ENCODE results near the gene TRAPPC2. TPM values are rescaled to one million over a fixed set of nuclear protein-coding genes. Genes with fewer than 3 reads are reported as not detected.

Gene TRAPPC2
- total RNA-seq, 4 donors from 2014 or later = 12.6 to 16.1 (median 14.9) TPM

DNA sequence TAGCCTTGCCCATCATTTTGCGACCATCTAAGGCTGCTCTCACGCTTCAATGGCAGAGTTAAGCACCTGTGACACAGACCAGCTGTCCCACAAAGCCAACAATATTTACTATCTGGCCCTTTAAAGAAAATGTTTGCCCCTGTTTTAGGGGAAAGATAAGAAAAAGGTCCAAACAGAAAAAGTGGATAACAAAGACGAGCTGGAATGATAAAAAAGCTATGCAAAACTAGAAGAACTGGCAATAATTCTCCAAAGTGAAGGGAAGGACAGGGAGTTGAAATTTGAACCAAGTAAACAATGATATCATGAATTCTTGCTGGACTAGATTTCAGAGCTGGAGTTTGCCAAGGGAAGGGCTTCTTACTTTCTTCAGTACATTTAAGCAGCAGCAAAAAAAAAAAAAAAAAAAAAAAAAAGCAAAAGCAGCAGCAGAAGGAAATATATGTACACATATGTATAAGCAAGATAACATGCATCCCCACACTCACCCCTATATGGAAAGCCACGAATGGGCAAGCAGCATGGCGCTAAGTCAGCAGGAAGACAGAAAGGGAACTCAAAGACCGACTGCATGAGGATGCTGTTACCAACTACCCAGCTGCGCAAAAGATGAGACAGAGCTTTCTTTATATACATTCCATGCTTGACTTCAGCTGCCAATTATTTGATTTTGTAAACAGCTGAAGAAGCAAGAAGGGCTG lies 12.5 kb downstream of the TRAPPC2 start:
- intact Hi-C loops (cut with DNase I; ENCODE audit: low total_unique reads) = no loop called here
- no peak overlapping the region for H3K4me3 ChIP-seq (ENCODE audit: low read depth, poor library complexity, severe bottlenecking)
- 34 to 67% methylated on average over 7 of the region's 7 CpGs for WGBS, 2 donors
- DNase-seq (ENCODE audit: low spot score in 2 of 2) = no peak
- TF ChIP-seq POLR2A (IDR thresholded peaks at IDR 0.05) = no peak
- TF ChIP-seq, protein P1, sequence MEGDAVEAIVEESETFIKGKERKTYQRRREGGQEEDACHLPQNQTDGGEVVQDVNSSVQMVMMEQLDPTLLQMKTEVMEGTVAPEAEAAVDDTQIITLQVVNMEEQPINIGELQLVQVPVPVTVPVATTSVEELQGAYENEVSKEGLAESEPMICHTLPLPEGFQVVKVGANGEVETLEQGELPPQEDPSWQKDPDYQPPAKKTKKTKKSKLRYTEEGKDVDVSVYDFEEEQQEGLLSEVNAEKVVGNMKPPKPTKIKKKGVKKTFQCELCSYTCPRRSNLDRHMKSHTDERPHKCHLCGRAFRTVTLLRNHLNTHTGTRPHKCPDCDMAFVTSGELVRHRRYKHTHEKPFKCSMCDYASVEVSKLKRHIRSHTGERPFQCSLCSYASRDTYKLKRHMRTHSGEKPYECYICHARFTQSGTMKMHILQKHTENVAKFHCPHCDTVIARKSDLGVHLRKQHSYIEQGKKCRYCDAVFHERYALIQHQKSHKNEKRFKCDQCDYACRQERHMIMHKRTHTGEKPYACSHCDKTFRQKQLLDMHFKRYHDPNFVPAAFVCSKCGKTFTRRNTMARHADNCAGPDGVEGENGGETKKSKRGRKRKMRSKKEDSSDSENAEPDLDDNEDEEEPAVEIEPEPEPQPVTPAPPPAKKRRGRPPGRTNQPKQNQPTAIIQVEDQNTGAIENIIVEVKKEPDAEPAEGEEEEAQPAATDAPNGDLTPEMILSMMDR (IDR thresholded peaks at IDR 0.05) = no peak

DNA sequence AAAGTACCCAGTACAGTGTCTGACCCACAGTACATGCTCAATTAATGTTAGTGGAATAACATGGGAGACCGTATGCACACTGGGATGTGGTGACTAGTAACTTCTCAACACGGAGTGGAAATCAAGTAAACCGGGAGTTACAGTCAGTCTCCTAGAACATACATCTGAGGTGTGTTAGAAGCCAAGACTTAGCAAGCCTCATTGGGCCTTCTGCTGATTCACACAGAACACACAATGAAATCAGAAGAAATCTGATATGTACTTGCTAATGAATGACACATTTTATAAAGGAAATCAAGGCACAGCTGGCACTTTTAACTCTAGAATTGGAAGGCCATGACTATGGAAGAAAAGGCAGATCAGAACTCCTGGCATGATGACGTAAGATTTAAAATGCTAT lies 13.0 kb downstream of the TRAPPC2 start:
- intact Hi-C loops (cut with DNase I; ENCODE audit: low total_unique reads) = no loop called here
- no peak overlapping the region for H3K4me3 ChIP-seq (ENCODE audit: low read depth, poor library complexity, severe bottlenecking)
- TF ChIP-seq, protein P1 (IDR thresholded peaks at IDR 0.05) = no peak
- no peak for TF ChIP-seq POLR2A (IDR thresholded peaks at IDR 0.05)
- WGBS, 2 donors = 65 to 77% methylated on average over 4 of the region's 4 CpGs
- DNase-seq (ENCODE audit: low spot score in 2 of 2) = no peak

DNA sequence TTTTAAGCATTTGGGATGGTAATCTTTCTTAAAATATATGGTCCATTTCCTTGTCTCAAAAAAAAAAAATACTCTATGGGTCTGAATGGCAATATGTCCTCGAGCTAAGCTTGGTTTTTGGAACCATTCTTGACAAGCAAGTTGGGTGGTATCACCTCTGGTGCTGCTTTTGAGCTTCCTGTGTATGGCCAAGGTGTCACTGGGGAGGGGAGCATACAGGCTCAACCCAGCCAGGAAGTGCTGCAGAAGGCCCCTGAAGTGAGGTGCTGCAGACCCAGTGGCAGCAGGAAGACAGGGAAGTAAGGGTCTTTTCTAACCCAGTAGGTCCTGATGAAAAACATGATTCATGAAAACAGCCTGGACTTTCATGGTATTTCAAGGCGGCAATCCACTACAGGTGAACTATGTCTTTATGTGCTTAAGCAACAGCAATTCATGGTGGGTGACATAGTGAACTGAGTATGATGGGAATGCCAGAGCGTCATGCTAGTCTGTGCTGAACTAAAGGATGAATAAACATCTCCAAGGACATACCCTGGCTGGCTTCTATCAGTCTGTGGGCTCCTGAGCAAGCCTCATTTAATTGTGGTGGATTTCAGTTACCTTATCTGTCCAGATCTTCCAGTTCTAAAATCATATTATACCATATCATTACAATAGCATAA lies 15.1 kb downstream of the TRAPPC2 start:
- intact Hi-C loops (cut with DNase I; ENCODE audit: low total_unique reads) = no loop called here
- no peak overlapping the region for H3K4me3 ChIP-seq (ENCODE audit: low read depth, poor library complexity, severe bottlenecking)
- no peak for DNase-seq (ENCODE audit: low spot score in 2 of 2)
- TF ChIP-seq POLR2A (IDR thresholded peaks at IDR 0.05) = no peak
- TF ChIP-seq, protein P1 (IDR thresholded peaks at IDR 0.05) = no peak
- 89 to 94% methylated on average over 3 of the region's 3 CpGs for WGBS, 2 donors

DNA sequence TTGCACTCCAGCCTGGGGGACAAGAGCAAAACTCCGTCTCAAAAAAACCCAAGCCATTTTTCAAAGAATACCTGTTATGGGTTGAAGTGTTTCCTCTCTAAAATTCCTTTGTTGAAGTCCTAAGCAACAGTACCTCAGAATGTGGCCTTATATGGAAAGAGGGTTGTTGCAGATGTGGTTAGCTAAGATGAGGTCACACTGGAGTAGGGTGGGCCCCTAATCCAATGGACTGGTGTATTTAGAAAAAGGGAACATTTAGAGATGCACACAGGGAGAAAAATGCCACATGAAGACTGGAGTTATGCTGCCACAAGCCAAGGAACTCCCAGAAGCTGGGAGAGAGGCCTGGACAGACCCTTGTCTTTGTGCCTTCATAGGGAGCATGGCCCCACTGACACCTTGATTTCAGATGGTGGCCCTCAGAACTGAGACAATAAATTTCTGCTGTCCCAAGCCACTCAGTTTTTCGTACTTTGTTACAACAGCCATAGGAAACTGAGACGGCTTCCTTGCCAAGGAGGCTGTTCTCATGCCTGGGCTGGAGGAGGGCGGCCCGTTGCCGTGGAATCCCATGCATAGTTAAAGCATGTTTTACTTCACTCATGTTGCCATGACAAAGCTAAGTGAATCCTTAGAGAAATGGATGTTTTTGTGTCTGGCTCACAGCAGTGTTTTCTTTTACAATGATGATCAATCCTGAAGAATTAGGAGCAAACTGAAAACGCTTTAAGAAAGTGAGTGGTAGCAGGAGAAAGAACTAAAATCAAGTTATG lies 16.5 kb downstream of the TRAPPC2 start:
- WGBS, 2 donors = 42 to 78% methylated on average over 7 of the region's 7 CpGs
- DNase-seq (ENCODE audit: low spot score in 2 of 2) = no peak
- no peak overlapping the region for H3K4me3 ChIP-seq (ENCODE audit: low read depth, poor library complexity, severe bottlenecking)
- TF ChIP-seq POLR2A (IDR thresholded peaks at IDR 0.05) = no peak
- TF ChIP-seq, protein P1 (IDR thresholded peaks at IDR 0.05) = no peak
- intact Hi-C loops (cut with DNase I; ENCODE audit: low total_unique reads) = no loop called here

DNA sequence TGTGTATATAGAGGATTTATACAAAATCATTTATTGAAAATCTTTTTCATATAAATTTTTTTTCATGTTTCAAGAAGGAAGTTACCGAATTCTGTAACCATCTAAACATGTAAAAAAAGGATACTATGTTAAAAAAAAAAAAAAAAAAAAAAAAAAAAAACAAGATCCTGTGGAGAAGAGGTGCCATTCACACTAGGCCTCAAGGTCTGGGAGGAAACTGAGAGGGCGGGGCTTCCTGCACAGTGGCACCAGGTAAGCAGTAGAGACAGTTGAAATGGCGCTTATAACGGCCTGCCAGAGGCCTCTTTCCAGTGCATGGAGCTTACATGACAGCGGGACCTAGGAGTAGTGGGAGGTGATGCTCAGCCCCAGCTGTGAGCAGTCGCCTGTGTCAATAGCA lies 17.5 kb downstream of the TRAPPC2 start:
- intact Hi-C loops (cut with DNase I; ENCODE audit: low total_unique reads) = no loop called here
- no peak overlapping the region for H3K4me3 ChIP-seq (ENCODE audit: low read depth, poor library complexity, severe bottlenecking)
- DNase-seq (ENCODE audit: low spot score in 2 of 2) = no peak
- TF ChIP-seq, protein P1 (IDR thresholded peaks at IDR 0.05) = no peak
- TF ChIP-seq POLR2A (IDR thresholded peaks at IDR 0.05) = no peak
- 92 to 93% methylated on average over 5 to 6 of the region's 6 CpGs for WGBS, 2 donors
